ENCODE measurements around the gene CRACR2A. TPM values are rescaled to one million over a fixed set of nuclear protein-coding genes. Genes with fewer than 3 reads are reported as not detected.

Gene CRACR2A
- total RNA-seq, 1 experiment from 2014 or later: not detected

- no peak for DNase-seq (ENCODE audit: low spot score)
These were observed 101.1 kb downstream of the CRACR2A start for GRCh38 chr12:3651585-3652424.

- no peak for DNase-seq (ENCODE audit: low spot score)
These were observed 105.4 kb downstream of the CRACR2A start for GRCh38 chr12:3647504-3647903.

GRCh38 chr12:3646561-3647241 lies 106.2 kb downstream of the CRACR2A start:
- DNase-seq (ENCODE audit: low spot score): peak; percentile 5

GRCh38 chr12:3645091-3645490 lies 107.8 kb downstream of the CRACR2A start:
- DNase-seq (ENCODE audit: low spot score): no peak

- no peak for DNase-seq (ENCODE audit: low spot score)
These were observed 108.8 kb downstream of the CRACR2A start for GRCh38 chr12:3644104-3644503.

- peak; percentile 32 for DNase-seq (ENCODE audit: low spot score)
These were observed 111.4 kb downstream of the CRACR2A start for GRCh38 chr12:3641428-3642018.

GRCh38 chr12:3636328-3636727 lies 116.6 kb downstream of the CRACR2A start:
- DNase-seq (ENCODE audit: low spot score): peak; percentile 2

- DNase-seq (ENCODE audit: low spot score): no peak
These were observed 118.6 kb downstream of the CRACR2A start for GRCh38 chr12:3634348-3634747.

- no peak for DNase-seq (ENCODE audit: low spot score)
These were observed 119.5 kb downstream of the CRACR2A start for GRCh38 chr12:3633396-3633795.

GRCh38 chr12:3632754-3633153 lies 120.2 kb downstream of the CRACR2A start:
- DNase-seq (ENCODE audit: low spot score): no peak

GRCh38 chr12:3632256-3632655 lies 120.7 kb downstream of the CRACR2A start:
- no peak for DNase-seq (ENCODE audit: low spot score)

GRCh38 chr12:3631759-3632158 lies 121.2 kb downstream of the CRACR2A start:
- DNase-seq (ENCODE audit: low spot score): no peak

GRCh38 chr12:3631272-3631637 lies 121.7 kb downstream of the CRACR2A start:
- DNase-seq (ENCODE audit: low spot score): no peak

GRCh38 chr12:3630621-3631271 lies 122.2 kb downstream of the CRACR2A start:
- no peak for DNase-seq (ENCODE audit: low spot score)

GRCh38 chr12:3630111-3630510 lies 122.8 kb downstream of the CRACR2A start:
- no peak for DNase-seq (ENCODE audit: low spot score)

- DNase-seq (ENCODE audit: low spot score): no peak
These were observed 123.7 kb downstream of the CRACR2A start for GRCh38 chr12:3629057-3629830.

- no peak for DNase-seq (ENCODE audit: low spot score)
These were observed 124.3 kb downstream of the CRACR2A start for GRCh38 chr12:3628629-3629028.

GRCh38 chr12:3627336-3627735 lies 125.6 kb downstream of the CRACR2A start:
- DNase-seq (ENCODE audit: low spot score): no peak

- no peak for DNase-seq (ENCODE audit: low spot score)
These were observed 128.6 kb downstream of the CRACR2A start for GRCh38 chr12:3624273-3624672.

GRCh38 chr12:3622822-3623690 lies 129.9 kb downstream of the CRACR2A start:
- DNase-seq (ENCODE audit: low spot score): no peak

Measured in A172 (cell line).